IPS-NIHi7 (cell line): Measurements from ENCODE around the gene B4GALT3.
"Not testable (repeated sequence)": the region's sequence is repeated elsewhere in the genome, so short reads cannot be mapped to it uniquely, and the experiment has no call there.

Source experiments
- DNase-seq: peaks from one replicate; pipeline ENCODE4 v3.0.0; 2012; ENCODE audit warnings: mixed read lengths; ENCODE audit errors: extremely low spot score

Gene B4GALT3

GRCh38 chr1:161177112-161177935 lies at the start of gene B4GALT3:
B4GALT3 (minus strand) TSS chr1:161177507; CDS start chr1:161176060, 1,447 bp downstream.
- peak; percentile 98 for DNase-seq

- DNase-seq = no peak
Observed at GRCh38 chr1:161226759-161227158, 49.5 kb upstream of the B4GALT3 start.

- no peak for DNase-seq
Observed at GRCh38 chr1:161226320-161226711, 49.0 kb upstream of the B4GALT3 start.

GRCh38 chr1:161225534-161226319 lies 48.4 kb upstream of the B4GALT3 start, which contains the start of gene TOMM40L:
TOMM40L (plus strand) TSS chr1:161226060; CDS start chr1:161226490, 430 bp downstream.
- peak; percentile 96 for DNase-seq

- no peak for DNase-seq
Observed at GRCh38 chr1:161225178-161225533, 47.8 kb upstream of the B4GALT3 start.

GRCh38 chr1:161224695-161225087 lies 47.4 kb upstream of the B4GALT3 start:
- DNase-seq = not testable (repeated sequence)

GRCh38 chr1:161223805-161224694 lies 46.7 kb upstream of the B4GALT3 start:
- DNase-seq = no peak

GRCh38 chr1:161222175-161223019 lies 45.1 kb upstream of the B4GALT3 start:
- DNase-seq = no peak

- no peak for DNase-seq
Observed at GRCh38 chr1:161220002-161220401, 42.7 kb upstream of the B4GALT3 start.

- DNase-seq = no peak
Observed at GRCh38 chr1:161219078-161219892, 42.0 kb upstream of the B4GALT3 start.

- DNase-seq = no peak
Observed at GRCh38 chr1:161218301-161219077, 41.2 kb upstream of the B4GALT3 start.

- no peak for DNase-seq
Observed at GRCh38 chr1:161217831-161218230, 40.5 kb upstream of the B4GALT3 start.

GRCh38 chr1:161216945-161217712 lies 39.8 kb upstream of the B4GALT3 start:
- no peak for DNase-seq

GRCh38 chr1:161215076-161215475 lies 37.8 kb upstream of the B4GALT3 start, which contains the start of gene FCER1G:
FCER1G (plus strand) TSS chr1:161215295; CDS start chr1:161215322, 27 bp downstream.
- DNase-seq = no peak

GRCh38 chr1:161214369-161214768 lies 37.1 kb upstream of the B4GALT3 start:
- no peak for DNase-seq

- DNase-seq = peak; percentile 94
Observed at GRCh38 chr1:161209790-161210409, 32.6 kb upstream of the B4GALT3 start.

- DNase-seq = no peak
Observed at GRCh38 chr1:161207173-161207572, 29.9 kb upstream of the B4GALT3 start.
